HG03378 (cell line): Measurements from ENCODE around the gene TBC1D21.

Source experiments
- ATAC-seq: cut with Tn5 transposase; IDR thresholded peaks from one replicate; pipeline ENCODE4 v1.9.1; 2021; ENCODE audit warnings: mild to moderate bottlenecking, moderate library complexity; ENCODE audit not compliant: unreplicated experiment

The TBC1D21 gene

DNA sequence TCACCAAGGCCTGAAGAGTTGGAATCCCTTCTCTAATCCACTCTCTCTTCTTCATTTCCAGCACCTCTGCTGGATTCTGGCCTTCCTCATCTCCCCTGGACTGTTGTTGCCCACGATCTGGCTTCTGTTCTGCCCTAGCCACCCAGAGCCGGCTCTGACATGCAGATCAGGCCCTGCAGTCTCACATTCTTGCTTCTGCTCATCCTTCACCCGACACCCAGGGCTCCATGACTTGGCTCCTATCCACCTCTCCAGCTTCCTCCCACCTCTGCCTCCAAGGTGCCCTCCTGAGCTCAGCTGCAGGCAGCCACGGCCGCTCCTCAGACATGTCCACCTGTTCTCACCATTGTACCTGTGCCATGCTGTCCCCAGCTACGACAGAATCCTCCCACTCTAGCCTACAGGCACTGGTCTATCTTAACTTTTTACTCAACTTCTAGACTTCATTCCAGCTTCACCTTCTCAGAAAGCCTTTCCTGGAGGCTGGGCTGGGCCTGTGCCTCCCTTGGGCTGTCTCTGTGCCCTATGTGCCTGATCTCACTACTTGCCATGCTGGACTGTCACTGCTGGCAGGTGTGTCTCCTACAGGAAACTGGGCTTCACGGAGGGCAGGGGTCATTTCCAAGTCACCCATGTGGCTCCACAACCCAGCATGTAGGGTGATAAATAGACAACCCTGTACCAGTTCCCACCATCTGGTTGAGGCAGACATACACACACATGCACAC lies 16.0 kb upstream of the TBC1D21 start:
- ATAC-seq, result no peak

DNA sequence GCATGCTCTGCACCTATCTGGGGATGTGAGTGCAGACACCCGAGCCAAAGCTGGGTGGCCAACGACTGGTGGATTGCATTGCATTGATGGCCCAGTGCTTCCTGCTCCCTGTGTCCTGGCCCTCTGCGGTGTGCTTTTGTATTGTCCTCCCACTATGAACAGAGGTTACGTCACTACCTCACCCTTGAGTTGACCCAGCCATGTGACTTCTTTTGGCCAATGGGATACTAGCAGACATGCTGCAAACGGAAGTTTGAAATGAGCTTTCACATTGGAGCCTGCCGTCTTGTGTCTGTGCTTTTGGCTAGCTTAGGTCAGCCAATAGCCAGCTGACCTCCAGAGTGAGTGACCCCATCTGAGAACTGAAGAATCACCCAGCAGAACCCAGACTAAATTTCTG lies 15.3 kb upstream of the TBC1D21 start:
- ATAC-seq, result no peak

DNA sequence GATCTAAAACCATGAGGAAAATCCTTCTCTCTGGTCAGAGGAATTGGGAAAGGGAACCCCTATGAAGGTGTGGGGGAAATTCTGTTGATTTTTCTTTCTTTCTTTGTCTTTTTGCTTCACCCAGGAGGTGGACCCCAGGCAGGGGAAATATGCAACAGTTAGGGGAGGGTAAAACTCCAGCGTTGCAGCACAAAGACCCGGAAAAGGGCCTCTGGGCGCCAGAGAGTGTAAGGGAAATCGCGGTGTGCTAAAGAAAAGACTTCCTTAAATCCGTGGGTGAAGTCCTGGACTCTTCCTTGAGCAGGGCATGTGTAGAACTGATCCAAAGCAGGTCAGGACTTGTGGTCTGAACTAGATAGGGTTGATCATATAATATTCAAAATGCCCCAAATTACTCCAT lies 11.1 kb upstream of the TBC1D21 start:
- ATAC-seq, result no peak

DNA sequence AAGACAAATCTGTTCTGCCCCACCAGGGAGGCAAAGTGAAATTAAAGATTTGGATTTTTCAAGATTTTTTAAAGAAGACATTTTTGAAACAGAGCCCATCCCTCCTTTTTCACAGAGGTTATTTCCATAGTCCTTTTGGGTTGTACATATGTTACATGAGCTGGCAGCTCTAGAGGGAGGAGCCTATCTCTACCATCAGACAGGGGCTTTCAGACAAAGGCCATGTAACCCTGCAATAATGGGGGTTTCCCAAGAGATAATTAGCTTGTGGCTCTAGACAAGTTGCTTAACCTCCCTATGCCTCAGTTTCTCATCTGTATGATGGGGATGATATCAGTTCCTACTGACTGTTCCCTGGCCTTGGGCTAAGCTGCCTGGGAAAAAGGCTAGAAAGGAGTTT lies 8.0 kb upstream of the TBC1D21 start:
- no peak for ATAC-seq

DNA sequence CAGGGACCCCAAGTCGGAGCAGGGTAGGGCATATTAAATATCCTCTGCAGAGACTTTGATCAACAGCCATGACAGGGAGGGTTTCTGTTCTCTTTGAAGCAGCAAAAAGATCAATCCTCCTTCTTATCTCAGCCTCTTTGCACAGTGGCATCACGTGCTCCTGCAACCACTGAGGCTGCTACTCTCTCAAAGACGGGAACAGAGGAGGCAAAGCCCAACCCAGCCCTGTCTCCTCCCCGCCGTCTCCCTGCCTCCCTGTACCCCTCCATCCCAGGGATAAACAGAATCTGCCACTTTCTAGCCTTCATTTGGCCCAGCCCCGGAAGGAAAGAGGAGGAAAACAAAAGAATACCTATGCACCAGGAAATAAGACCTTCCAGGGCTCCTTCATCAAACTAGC lies 7.5 kb upstream of the TBC1D21 start:
- no peak for ATAC-seq

DNA sequence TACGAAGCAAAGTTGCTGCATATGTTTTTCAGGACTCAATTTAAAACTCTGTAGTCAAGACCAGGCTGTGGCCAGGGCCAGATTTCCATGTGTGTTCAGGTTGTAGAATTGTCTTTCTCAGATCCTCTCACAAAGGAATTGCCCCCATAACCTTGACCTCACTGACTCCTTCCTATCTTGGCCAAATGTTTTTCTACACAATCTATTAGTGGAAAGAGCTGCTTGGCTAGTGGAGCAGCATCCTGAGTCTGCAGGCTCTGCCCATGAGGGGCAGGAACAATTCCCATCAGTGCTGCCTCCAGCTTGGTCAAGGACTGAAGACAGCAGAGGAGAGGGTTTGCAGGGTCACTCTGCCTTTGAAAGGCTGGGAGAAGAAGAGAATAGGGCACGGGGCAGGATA lies 6.9 kb upstream of the TBC1D21 start:
- ATAC-seq, result no peak

DNA sequence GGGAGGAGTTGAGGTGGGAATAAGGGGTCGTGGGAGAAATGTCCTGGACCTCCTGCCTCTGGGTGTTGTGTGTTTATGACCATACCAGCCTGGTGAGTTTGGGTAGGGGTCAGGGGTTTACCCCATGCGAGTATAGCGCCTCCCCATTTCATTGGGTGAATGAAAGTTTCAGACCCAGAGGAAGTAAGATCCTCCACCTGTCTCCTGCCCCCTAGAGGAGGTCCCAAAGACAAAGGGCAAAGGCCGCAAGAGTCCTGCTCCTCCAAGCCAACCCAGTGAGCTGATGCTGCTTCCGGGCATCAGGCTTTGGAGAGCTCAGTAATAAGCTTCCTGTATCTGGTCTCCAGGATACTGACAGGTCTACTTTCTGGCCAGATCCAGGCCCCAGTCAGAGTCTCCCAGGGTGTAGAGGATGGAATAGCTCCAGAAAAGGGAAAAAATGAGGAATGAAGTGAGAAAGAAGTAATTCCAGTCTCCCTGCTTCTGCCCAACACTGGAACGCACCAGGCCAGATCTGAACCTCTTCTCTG lies 6.4 kb upstream of the TBC1D21 start:
- no peak for ATAC-seq

DNA sequence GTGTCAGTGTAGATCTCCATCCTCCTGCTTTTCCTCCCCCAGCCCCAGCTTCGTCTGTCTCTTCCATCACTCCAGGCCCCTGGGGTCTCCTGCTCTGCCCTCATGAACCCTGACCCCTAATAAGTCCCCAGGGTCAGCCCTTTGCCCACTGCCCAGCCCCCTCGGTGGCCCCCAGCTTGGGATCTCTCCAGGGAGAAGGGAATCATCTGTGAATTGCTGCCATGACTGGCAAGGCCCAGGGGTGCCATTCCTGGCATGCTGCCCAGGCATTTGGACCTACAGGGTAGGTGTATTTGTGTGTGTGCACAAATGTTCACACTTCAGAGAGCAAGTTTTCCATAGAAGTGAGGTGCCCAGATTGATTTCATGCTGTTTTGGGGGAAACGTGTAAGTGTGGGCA lies 5.9 kb upstream of the TBC1D21 start:
- ATAC-seq, result no peak

DNA sequence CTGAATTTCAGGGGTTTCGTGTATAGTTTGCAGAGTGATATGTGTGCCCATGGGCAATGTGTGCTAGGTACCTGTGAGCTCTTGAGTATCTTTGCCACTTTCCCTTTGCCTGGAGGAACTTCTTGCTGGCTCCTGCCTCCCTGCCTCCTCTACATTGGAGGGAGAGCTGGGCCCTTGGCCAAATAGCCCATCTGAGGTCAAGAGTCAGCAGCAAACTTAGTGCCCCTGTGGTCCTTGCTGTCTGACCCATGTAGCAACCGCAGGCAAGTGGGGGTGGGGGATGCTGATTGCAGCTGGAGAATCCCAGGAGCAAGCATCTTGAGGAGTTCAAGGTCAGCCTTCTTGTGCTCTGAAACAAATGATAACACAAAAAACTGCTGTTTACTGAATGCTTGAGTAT lies 5.4 kb upstream of the TBC1D21 start:
- no peak for ATAC-seq

DNA sequence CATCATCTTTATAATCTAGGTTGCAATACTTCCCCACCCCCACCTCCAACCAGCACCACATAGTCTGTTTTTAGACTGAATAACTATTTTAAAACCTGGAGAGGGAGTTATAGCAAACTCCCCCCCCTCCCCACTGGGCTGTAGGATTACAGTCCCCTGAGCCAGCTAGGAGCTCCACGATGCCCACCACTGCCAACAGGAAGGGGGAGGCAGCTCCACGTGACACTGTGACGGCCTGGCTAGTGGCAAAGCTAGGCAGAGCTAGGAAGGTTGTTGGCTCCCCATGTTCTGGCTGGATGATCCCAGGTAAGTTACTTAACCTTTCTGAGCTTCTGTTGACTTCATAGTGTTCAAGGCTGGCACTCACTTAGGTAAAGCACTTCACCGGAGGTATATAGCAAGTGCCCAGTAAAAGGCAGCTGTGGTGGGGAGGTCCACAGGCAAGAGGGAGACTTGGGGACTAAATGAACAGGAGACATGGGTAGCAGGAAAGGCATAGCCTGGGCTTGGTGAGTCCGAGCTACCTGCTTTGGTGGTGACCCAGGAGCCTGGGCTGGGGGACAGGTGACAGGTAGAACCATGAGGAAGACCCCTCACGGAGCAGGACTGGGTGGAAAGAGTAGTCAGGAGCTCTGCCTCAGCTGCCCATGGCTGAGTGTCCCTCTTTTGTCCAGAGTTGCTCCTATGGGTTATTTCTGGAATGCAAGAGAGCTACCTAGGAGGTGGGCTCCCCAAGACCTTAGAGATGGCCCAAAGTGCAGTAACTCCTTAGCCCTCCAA lies 4.0 kb upstream of the TBC1D21 start:
- ATAC-seq, result no peak

DNA sequence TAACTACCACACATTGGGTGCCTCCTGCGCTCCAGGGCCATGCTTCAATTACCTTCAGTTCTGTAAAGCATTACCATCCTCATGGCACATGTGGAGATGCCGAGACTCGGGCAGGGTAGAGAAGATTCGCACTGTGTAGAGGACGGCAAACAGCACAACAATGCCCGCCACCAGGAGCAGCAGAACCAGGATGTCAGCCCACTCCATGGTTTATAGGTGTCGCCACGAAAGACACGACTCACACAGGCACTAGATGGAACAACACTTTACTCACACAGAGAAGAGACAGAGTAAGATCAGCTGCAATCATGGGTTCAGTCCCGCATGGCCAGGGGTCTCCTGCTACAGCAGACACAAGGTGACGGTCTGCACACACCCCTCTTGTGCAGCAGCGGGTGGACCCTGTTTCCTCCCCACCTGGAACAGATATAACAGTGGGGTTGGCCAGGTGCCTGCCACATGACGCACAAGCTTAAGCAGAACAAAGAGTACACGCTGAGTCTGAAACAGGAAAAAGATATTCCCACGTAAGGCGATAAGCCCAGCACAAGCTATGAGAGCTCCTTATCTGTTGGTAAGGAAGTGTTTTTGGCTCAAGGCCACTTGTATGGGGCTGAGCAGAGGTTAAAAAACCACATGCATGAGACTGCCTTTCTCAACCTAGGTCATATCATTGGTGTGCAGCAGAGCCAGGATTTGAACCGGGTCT lies 2.5 kb upstream of the TBC1D21 start:
- ATAC-seq, result no peak

DNA sequence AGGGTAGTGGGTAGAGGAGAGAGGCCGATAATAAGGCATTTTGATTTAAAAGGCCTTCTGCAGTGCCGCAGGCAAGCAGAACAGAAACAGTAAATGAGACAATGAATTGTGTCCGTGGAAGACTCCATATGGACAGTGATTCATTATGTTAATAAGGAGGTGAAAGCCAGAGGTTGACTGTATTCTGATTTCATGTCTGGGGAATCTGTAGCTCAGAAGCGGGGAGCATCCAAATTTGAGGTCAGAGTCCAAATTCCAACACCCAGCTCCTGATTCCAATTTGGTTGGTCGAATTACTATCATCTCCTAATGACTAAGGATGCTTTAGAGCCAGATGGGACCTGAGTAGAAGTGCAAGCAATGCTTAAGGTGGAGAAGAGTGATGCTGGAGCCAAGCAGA lies 1.0 kb upstream of the TBC1D21 start:
- no peak for ATAC-seq

DNA sequence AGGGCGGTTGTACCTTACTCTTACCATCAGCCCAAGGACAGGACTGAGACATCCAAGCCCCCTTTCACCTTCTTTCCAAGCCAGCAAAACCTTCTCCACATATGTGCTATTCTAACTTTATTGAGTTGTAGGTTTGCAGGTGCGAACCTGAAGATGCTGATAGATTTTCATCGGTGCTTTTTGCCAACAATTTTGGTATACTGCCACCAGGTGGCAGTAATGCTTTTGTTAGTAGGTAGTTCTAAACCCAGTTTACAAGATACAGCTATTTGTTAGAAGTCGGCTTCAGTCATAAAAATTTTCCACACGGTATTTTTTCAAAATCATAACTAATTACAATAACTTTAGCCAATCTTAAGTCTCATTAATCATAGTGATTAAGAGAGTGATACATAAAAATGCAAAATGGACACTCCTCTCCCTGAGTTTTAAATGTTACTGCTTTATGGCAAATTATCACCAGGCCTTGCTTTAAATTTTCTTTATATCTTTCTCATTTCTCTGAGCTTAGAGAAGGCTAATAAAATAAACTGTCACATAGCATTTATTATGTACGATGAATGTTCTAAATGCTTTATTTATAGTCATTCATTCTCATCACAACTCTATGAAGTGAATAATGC lies 636 bp downstream of the TBC1D21 start:
- ATAC-seq, result no peak

DNA sequence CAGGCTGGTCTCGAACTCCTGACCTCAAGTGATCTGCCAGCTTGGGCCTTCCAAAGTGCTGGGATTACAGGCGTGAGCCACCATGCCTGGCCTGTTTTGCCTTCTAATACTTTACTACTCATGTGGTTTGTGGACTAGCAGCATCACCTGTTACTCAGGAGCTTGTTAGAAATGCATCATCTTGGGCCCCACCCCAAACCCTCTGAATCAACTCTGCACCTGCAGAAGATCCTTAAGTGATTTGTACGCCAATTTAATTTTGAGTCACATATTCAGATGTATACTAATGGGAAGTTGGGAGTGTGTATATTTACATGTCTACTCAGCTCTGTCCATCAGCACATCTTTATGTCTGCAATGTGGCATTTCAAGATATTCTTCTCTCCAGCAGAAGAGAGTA lies 6.1 kb downstream of the TBC1D21 start:
- ATAC-seq, result no peak

DNA sequence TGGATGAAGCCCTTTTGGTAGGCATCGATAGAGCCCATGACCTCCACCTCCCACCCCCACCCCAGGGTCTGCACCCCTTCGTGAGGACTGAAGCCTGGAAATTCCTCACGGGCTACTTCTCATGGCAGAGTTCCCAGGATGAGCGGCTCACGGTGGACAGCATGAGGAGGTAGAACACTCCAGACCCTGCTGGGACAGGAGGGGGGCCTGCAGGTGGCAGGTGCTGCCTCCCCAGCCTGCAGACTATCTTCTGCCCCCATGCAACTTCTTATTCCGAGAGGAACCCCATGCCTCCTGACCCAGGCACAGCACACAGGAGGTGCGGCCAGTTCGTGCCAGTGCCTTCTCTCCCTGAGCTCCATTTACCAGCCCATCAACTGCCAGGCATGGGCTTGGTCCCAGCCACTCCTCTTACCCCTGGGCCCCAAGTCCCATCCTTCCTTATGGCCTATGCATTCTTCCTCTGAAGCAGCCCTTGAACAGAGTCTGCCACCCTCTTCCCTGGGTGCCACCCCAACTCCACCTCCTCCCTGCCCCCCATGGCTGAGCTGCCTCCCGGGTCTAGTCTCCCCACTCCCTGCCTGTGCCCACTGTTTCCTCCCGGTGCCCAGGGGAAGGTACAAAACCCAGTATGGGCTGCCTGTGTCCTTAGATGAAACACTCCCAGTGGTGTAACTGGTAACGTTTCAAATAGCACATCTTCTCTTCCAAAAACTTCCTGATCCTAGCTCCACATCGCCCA lies 8.4 kb downstream of the TBC1D21 start:
- ATAC-seq, result no peak

DNA sequence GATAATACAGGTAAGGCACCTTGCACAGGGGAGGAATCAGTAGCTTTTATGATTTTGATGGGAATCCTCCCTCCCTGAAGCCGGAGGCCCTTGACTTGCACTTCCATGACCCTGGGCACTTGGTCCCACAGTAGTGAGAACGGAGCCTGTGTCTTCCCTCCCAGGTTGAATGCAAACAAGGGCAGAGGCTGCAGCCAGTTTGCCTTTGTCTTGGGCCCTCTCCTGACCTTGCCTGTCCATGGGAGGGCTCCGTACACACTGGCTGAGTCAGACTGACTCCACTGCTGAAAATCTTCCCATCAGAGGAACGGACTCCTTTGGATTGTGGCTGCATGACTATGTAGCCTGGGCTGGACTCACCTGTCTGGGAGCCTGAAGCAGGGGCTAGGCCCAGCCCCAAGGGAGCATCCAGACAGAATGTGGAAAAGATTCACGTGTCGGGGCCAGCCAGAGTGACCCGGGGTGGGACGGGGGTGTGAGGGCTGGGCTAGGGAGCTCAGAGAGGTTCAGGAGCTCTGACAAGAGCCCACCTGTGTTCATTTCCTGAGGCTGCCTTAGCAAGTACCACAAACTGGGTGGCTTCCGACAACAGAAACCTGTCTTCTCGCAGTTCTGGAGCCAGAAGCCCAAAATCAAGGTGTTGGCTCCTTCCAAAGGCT lies 9.5 kb downstream of the TBC1D21 start:
- no peak for ATAC-seq

DNA sequence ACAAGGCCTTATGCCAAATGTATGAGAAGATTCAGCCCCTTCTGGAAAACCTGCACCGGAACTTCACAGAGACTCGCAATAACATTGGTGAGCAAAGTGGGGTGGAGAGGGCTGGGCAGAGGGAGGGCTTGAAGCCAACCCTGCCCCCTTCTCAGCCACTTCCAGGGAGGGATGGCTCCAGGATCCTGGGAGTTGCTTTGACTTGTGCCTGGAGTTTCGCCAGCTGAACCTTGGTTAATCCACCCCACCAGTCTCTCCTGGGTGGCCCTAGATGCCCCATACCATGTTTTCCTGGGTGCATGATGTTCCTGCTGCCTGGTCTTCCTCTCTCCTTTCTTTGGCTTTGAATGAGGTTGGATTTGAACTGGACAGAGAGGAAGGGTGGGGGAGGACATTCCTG lies 10.8 kb downstream of the TBC1D21 start:
- ATAC-seq, result no peak

DNA sequence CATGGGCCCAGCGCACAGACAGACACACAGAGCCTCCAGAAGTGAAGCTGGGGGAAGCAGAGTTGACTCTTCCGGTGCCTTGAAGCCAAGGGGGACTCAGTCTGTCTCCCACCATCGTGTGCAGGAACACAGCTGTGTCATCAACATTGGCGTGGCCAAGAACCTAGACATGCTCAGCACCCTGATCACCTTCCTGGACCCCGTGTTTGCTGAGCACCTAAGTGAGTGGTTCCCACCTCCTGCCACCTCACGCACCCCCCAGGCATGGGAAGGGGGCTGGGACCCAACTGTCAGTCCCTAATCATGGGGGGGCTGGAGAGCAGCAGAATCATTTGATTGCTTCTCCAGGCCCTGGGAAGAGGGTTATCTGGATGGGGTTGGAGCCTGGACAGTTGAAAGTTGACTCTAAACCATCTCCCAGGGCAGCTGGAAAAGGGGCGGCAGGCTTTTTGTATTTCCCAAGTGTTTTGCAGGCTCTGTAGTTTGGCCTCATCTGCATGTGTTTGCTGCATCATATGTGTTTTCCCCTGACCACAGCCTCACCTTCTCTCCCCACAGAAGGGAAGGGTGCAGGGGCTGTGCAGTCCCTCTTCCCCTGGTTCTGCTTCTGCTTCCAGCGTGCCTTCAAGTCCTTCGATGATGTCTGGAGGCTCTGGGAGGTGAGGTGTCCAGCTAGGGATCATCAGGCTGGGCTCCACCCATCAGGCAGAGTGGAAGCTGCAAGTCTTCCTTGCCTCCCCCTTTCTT lies 12.8 kb downstream of the TBC1D21 start:
- no peak for ATAC-seq

DNA sequence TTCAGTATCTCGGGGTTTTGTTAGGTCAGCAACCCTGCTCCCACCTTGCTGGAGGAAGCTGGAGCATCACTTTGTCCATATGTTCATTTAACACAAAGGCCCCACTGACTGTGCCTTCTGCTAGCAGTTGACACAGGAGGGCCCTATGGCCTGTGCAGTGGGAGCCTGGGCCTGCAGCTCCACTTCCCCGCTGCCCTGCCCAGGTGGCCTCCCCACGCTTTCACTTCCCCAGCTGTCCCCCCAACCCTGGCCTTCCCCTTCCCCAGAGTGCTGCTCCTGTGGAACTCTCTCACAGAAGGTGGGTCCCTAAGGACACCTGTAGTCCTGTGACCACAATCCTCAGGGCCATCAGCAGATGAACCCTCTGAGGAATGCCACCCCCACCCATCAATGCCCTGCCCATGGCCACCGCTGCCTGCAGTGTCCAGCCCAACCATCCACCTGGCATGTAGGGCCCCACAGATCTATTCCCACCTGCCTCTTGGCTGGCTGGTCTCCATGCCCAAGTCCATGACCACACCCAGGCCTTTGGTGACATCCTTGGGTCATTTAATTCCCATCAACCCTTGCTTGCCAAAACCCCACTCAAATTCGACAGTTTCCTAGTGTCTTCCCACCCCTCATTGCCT lies 13.5 kb downstream of the TBC1D21 start:
- no peak for ATAC-seq
